SK-N-SH treated with all-trans-retinoic acid at 6 μM for 48 hours (cell line): ENCODE measurements around the gene GPR55.

Experiments
- GLIS3 ChIP-seq: fragments of 250-450 bp; sonication (Bioruptor Pico); IDR thresholded peaks from 2 replicates; pipeline ENCODE4 v1.5.0; 2020; ENCODE audit warnings: mild to moderate bottlenecking, moderate library complexity
- OSR1 ChIP-seq: fragments of 250-450 bp; sonication (Bioruptor Pico); IDR thresholded peaks from 2 replicates; pipeline ENCODE4 v1.8.0; 2022; ENCODE audit warnings: moderate library complexity, mild to moderate bottlenecking, inconsistent platforms
- PPARA ChIP-seq: fragments of 250-450 bp; sonication (Bioruptor Pico); IDR thresholded peaks from 2 replicates; pipeline ENCODE4 v1.5.0; 2020; ENCODE audit warnings: mild to moderate bottlenecking, borderline replicate concordance
- TOX ChIP-seq: fragments of 250-450 bp; sonication (Bioruptor Pico); IDR thresholded peaks from 2 replicates; pipeline ENCODE4 v1.8.0; 2021; ENCODE audit warnings: mild to moderate bottlenecking, moderate library complexity, borderline replicate concordance
- ZFP3 ChIP-seq: fragments of 250-450 bp; sonication (Bioruptor Pico); IDR thresholded peaks from 2 replicates; pipeline ENCODE4 v1.5.0; 2020; ENCODE audit warnings: mild to moderate bottlenecking, moderate library complexity
- ZNF70 ChIP-seq: fragments of 450-650 bp; formaldehyde crosslinking; IDR thresholded peaks from 2 replicates; pipeline ENCODE4 v1.5.0; 2020; ENCODE audit warnings: mild to moderate bottlenecking, moderate library complexity
- TF ChIP-seq, protein P1 (sequence below): fragments of 250-450 bp; sonication (Bioruptor Pico); IDR thresholded peaks from 2 replicates; pipeline ENCODE4 v1.5.1; 2020; ENCODE audit warnings: low read depth, mild to moderate bottlenecking, moderate library complexity

DNA sequence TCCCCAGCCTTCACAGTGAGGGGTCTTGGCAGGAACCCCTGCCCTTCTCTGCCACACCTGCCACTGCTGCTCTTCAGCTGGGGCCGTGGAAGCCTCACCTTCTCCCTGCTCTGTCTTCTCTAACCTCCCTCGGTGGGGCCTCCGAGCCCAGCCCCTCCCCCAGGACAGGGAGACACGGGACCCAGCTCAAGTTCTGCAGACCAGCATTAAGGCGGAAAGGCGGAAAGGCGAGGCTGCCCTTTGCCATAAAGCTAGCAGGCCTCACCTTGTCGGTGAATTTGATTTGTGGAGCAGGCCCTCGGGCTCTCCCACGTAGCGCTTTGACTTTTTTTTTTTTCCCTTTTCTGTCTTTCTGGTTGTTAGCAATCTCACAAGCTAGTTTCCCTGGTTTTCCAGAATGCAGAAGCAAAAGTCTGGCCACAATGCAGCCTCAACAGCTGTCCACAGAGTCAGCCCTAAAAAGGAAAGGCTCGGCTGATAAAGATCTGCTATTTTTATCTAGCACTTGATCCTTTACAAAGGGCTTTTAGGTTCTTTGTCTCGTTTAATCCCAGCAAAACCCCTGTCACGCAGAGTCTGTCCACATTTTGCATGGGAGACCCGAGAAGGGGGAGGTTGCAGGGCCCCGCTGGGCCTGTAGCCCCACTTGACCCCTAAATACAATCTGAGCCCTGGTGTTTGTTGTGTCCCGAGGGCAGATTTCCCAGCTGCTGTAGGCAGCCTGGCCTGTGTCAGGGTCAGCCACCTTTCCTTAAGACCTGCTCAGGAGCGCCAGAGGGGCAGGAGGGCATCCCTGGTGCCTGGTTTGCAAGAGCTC lies 54.3 kb downstream of the GPR55 start:
- TF ChIP-seq GLIS3 (CRISPR knock-in tag) (no peak), ZFP3 (CRISPR knock-in tag) (no peak; the same call in 1 of the 2 replicates), ZNF70 (CRISPR knock-in tag) (no peak), OSR1 (CRISPR knock-in tag) (no peak), PPARA (no peak), TOX (CRISPR knock-in tag) (no peak)
- TF ChIP-seq, protein P1, sequence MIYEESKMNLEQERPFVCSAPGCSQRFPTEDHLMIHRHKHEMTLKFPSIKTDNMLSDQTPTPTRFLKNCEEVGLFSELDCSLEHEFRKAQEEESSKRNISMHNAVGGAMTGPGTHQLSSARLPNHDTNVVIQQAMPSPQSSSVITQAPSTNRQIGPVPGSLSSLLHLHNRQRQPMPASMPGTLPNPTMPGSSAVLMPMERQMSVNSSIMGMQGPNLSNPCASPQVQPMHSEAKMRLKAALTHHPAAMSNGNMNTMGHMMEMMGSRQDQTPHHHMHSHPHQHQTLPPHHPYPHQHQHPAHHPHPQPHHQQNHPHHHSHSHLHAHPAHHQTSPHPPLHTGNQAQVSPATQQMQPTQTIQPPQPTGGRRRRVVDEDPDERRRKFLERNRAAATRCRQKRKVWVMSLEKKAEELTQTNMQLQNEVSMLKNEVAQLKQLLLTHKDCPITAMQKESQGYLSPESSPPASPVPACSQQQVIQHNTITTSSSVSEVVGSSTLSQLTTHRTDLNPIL (CRISPR knock-in tag): no peak
